K562 (cell line): Measurements from ENCODE around the gene GDF9. TPM values are rescaled to one million over a fixed set of nuclear protein-coding genes. Genes with fewer than 3 reads are reported as not detected.

ENCODE experiments used
- ARNT ChIP-seq, 2 experiments: fragments of 450-650 bp; IDR thresholded peaks; 2 replicates each; pipeline ENCODE4 v1.6.1; 2016; ENCODE audit warnings: mild to moderate bottlenecking in 1 of 2
- HDAC3 ChIP-seq: fragments of 450-650 bp; IDR thresholded peaks from 2 replicates; pipeline ENCODE4 v1.6.1; 2018; ENCODE audit warnings: borderline replicate concordance, mild to moderate bottlenecking, moderate library complexity; ENCODE audit not compliant: partially characterized antibody
- NBN ChIP-seq: fragments of 450-650 bp; IDR thresholded peaks from 2 replicates; pipeline ENCODE4 v1.6.1; 2016; ENCODE audit warnings: low read depth, mild to moderate bottlenecking
- NEUROD1 ChIP-seq: fragments of 150-350 bp; IDR thresholded peaks from 2 replicates; pipeline ENCODE4 v1.6.1; 2014; ENCODE audit warnings: borderline replicate concordance, low read length, low read depth; ENCODE audit not compliant: partially characterized antibody
- REST ChIP-seq, 2 experiments: fragments of 450-650 bp; formaldehyde crosslinking in 1 of 2; IDR thresholded peaks; 2 replicates each; pipeline versions ENCODE4 v1.4.0 to v1.6.1; 2014 to 2020; ENCODE audit warnings: mild to moderate bottlenecking in 2 of 2, borderline replicate concordance in 1 of 2, low read depth in 1 of 2
- THAP12 ChIP-seq: fragments of 250-450 bp; sonication (Bioruptor Pico); IDR thresholded peaks from 2 replicates; pipeline ENCODE4 v1.9.0; 2021; ENCODE audit warnings: mild to moderate bottlenecking, inconsistent platforms
- polyA plus RNA-seq, 8 experiments: library from polyadenylated mRNA; depleted of rRNA in 4 of 8; stranded (reverse) in 5 of 8; unstranded in 3 of 8; fragments of >200 nt; fragmentation: Nextera tagmentation in 2 of 8; fragmentation: Illumina TruSeq in 1 of 8; extraction: Ambion mirVana in 2 of 8; extraction: Trizol in 1 of 8; gene quantifications; 2 replicates each; pipeline versions ENCODE4 v1.2.1 to v1.2.3, GENCODE V29; 2011 to 2014; ENCODE audit warnings: inconsistent platforms in 1 of 8, missing spikeins in 1 of 8
- total RNA-seq, 7 experiments: library from RNA; depleted of rRNA in 6 of 7; stranded (reverse); fragments of >200 nt in 6 of 7; fragmentation: Illumina TruSeq in 2 of 7; extraction: Trizol in 2 of 7; gene quantifications; 2 replicates each; pipeline versions ENCODE4 v1.2.1 to v1.2.3, GENCODE V29; 2011 to 2021; ENCODE audit warnings: low replicate concordance in 1 of 7
- TF ChIP-seq, protein P1 (sequence below): fragments of 450-650 bp; IDR thresholded peaks from 2 replicates; pipeline ENCODE4 v1.6.1; 2017; ENCODE audit warnings: antibody characterized with exemption, mild to moderate bottlenecking

Gene GDF9
- total and polyA plus RNA-seq, 9 of the 15 experiments (the other 6 are each of a cell fraction or from before 2014, with no cell fraction given), result 0.10 to 0.70 (median 0.20) TPM; not detected in 1

DNA sequence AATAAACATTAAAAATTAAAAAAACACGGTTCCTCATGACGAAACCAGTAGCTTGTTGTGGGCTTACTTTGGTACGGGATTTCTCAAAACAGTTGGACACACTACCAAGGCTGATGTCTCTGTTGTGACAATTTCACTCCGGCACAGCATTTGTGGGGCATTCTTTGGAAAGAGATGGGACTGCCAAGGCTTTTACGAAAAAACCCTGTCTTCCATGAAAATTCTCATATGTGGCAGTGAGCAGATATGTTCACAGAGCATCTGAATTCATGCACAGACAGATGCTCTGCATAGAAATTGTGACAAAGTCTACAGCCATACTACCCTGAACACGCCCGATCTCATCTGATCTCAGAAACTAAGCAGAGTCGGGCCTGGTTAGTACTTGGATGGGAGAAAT lies 18.0 kb downstream of the GDF9 start (continued):
- no peak for TF ChIP-seq THAP12 (CRISPR knock-in tag)
- TF ChIP-seq REST (IDR thresholded peaks at IDR 0.05; ENCODE audit: borderline replicate concordance), result no peak
- no peak for TF ChIP-seq REST (CRISPR knock-in tag; IDR thresholded peaks at IDR 0.05; ENCODE audit: low read depth)
- TF ChIP-seq NEUROD1, result no peak
- no peak for TF ChIP-seq NBN
- no peak for TF ChIP-seq HDAC3
- no peak for TF ChIP-seq ARNT (IDR thresholded peaks at IDR 0.05)
- TF ChIP-seq, protein P1, sequence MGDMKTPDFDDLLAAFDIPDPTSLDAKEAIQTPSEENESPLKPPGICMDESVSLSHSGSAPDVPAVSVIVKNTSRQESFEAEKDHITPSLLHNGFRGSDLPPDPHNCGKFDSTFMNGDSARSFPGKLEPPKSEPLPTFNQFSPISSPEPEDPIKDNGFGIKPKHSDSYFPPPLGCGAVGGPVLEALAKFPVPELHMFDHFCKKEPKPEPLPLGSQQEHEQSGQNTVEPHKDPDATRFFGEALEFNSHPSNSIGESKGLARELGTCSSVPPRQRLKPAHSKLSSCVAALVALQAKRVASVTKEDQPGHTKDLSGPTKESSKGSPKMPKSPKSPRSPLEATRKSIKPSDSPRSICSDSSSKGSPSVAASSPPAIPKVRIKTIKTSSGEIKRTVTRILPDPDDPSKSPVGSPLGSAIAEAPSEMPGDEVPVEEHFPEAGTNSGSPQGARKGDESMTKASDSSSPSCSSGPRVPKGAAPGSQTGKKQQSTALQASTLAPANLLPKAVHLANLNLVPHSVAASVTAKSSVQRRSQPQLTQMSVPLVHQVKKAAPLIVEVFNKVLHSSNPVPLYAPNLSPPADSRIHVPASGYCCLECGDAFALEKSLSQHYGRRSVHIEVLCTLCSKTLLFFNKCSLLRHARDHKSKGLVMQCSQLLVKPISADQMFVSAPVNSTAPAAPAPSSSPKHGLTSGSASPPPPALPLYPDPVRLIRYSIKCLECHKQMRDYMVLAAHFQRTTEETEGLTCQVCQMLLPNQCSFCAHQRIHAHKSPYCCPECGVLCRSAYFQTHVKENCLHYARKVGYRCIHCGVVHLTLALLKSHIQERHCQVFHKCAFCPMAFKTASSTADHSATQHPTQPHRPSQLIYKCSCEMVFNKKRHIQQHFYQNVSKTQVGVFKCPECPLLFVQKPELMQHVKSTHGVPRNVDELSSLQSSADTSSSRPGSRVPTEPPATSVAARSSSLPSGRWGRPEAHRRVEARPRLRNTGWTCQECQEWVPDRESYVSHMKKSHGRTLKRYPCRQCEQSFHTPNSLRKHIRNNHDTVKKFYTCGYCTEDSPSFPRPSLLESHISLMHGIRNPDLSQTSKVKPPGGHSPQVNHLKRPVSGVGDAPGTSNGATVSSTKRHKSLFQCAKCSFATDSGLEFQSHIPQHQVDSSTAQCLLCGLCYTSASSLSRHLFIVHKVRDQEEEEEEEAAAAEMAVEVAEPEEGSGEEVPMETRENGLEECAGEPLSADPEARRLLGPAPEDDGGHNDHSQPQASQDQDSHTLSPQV, result no peak
